Sigmoid colon (tissue), 4 donors: ENCODE results near the gene RAPGEF5.

ENCODE experiments used
- CTCF ChIP-seq, 4 experiments: fragments of 450-650 bp in 3 of 4; fragments of 200-600 bp in 1 of 4; IDR thresholded peaks; one replicate each; pipeline ENCODE4 v1.5.1; 2016 to 2019; ENCODE audit warnings: antibody characterized with exemption in 4 of 4, mild to moderate bottlenecking in 3 of 4, moderate library complexity in 2 of 4
- EP300 ChIP-seq, 4 donors: sonication (generic); formaldehyde crosslinking; IDR thresholded peaks; one replicate each; pipeline ENCODE4 v1.6.1; 2017; ENCODE audit warnings: antibody characterized with exemption in 4 of 4
- POLR2A ChIP-seq, 2 donors: fragments of 450-650 bp; IDR thresholded peaks; one replicate each; pipeline ENCODE4 v1.6.1; 2016; ENCODE audit warnings: antibody characterized with exemption in 2 of 2, mild to moderate bottlenecking in 2 of 2, moderate library complexity in 2 of 2
- POLR2AphosphoS5 ChIP-seq, 4 donors: sonication (generic); formaldehyde crosslinking; IDR thresholded peaks; one replicate each; pipeline ENCODE4 v1.6.1; 2017; ENCODE audit warnings: antibody characterized with exemption in 4 of 4

GRCh38 chr7:22110227-22110839 is 246.6 kb downstream of the RAPGEF5 start:
- TF ChIP-seq POLR2A (IDR thresholded peaks at IDR 0.05) (no peak), CTCF (IDR thresholded peaks at IDR 0.05) (peak; percentile 67 to 74 (median 72)), POLR2AphosphoS5 (IDR thresholded peaks at IDR 0.05) (no peak), EP300 (IDR thresholded peaks at IDR 0.05) (no peak)
